ENCODE data around the gene OR52A1. TPM values are rescaled to one million over a fixed set of nuclear protein-coding genes. Genes with fewer than 3 reads are reported as not detected.

Gene OR52A1
- polyA plus RNA-seq, 3 donors, result not detected

GRCh38 chr11:5137996-5138395 is 16.6 kb downstream of the OR52A1 start, which contains the start of gene OR52A5:
Gene OR52A5 (minus strand): TSS chr11:5138356. CDS start chr11:5132642, 5,714 bp downstream.
- Mint-ChIP-seq H3K27ac (no peak within 1 kb of the TSS), H3K36me3 (no peaks in the 10 kb centered on the region), H3K4me1 (no peaks in the 10 kb centered on the region), H3K9me3 (no peaks in the 10 kb centered on the region), H3K27me3 (ENCODE audit: low read depth in 3 of 3) (peaks cover 3 to 5% (median 4%) of the 10 kb centered on the region in 3 donors), H3K4me3 (no peak within 1 kb of the TSS)
- Histone ChIP-seq H3K9ac (ENCODE audit: insufficient read depth, low read length, poor library complexity, severe bottlenecking) (no peak within 1 kb of the TSS), H3K4me3 (replicated peaks in 1 of 3; ENCODE audit: low read depth in 2 of 3, low read length in 3 of 3) (no peak within 1 kb of the TSS), H3K79me2 (ENCODE audit: insufficient read depth, low read length) (no peaks in the 10 kb centered on the region), H2AFZ (ENCODE audit: insufficient read depth, low read depth, low read length, poor library complexity, severe bottlenecking) (no peak within 1 kb of the TSS), H3K9me3 (replicated peaks in 1 of 2; ENCODE audit: control insufficient read depth in 1 of 2, insufficient read depth in 1 of 2, low read length in 2 of 2) (no peaks in the 10 kb centered on the region), H3K4me2 (replicated peaks; ENCODE audit: extremely low read depth, low read length, poor library complexity, severe bottlenecking) (no peak within 1 kb of the TSS), H3K4me1 (ENCODE audit: control insufficient read depth in 1 of 2, insufficient read depth in 2 of 2, low read length in 2 of 2) (no peaks in the 10 kb centered on the region), H4K20me1 (ENCODE audit: insufficient read depth, low read length) (no peaks in the 10 kb centered on the region), H3K36me3 (replicated peaks in 1 of 2; ENCODE audit: control insufficient read depth in 1 of 2, insufficient read depth in 2 of 2, low read length in 2 of 2) (no peaks in the 10 kb centered on the region), H3K27ac (ENCODE audit: low read depth in 1 of 2, low read length in 2 of 2) (no peak within 1 kb of the TSS), H3K27me3 (ENCODE audit: control insufficient read depth in 2 of 2, insufficient read depth in 2 of 2, low read length in 2 of 2) (no peaks in the 10 kb centered on the region)
- WGBS (ENCODE audit: insufficient coverage), result no CpG with 5 or more reads among the region's 2 CpGs
- TF ChIP-seq, protein P1, sequence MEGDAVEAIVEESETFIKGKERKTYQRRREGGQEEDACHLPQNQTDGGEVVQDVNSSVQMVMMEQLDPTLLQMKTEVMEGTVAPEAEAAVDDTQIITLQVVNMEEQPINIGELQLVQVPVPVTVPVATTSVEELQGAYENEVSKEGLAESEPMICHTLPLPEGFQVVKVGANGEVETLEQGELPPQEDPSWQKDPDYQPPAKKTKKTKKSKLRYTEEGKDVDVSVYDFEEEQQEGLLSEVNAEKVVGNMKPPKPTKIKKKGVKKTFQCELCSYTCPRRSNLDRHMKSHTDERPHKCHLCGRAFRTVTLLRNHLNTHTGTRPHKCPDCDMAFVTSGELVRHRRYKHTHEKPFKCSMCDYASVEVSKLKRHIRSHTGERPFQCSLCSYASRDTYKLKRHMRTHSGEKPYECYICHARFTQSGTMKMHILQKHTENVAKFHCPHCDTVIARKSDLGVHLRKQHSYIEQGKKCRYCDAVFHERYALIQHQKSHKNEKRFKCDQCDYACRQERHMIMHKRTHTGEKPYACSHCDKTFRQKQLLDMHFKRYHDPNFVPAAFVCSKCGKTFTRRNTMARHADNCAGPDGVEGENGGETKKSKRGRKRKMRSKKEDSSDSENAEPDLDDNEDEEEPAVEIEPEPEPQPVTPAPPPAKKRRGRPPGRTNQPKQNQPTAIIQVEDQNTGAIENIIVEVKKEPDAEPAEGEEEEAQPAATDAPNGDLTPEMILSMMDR (IDR thresholded peaks at IDR 0.05), result no peak
- no peak for DNase-seq
- intact Hi-C loops (cut with micrococcal nuclease), result no loop called here

DNA sequence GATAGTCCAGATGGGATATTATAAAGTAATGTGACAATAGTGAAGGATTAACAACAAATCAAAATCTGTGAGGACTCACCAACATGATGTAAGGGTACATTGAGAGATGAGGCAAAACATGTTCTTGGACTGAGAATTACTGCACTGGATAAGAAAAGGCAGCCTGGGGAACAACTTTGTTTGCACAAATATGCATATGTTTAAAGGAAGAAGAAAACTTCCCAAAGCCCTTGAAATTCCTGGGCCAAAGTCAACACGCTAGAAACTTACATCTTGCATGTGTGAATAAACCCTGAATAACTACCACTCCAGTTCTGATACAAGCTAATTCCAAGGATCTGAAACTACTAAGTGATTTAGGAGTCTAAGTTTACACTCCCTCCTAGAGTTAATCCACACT is 17.5 kb downstream of the OR52A1 start:
- no peak overlapping the region for H3K4me2 ChIP-seq (replicated peaks; ENCODE audit: extremely low read depth, low read length, poor library complexity, severe bottlenecking)
- no peaks in the 10 kb centered on the region for H3K79me2 ChIP-seq (ENCODE audit: insufficient read depth, low read length)
- DNase-seq, result no peak
- no peaks in the 10 kb centered on the region for H3K27me3 ChIP-seq (ENCODE audit: control insufficient read depth in 2 of 2, insufficient read depth in 2 of 2, low read length in 2 of 2)
- H3K9ac ChIP-seq (ENCODE audit: insufficient read depth, low read length, poor library complexity, severe bottlenecking), result no peak overlapping the region
- no peaks in the 10 kb centered on the region for H3K9me3 Mint-ChIP-seq
- no peak overlapping the region for H3K27ac ChIP-seq (ENCODE audit: low read depth in 1 of 2, low read length in 2 of 2)
- no peak overlapping the region for H3K4me3 ChIP-seq (replicated peaks in 1 of 3; ENCODE audit: low read depth in 2 of 3, low read length in 3 of 3)
- H3K36me3 ChIP-seq (replicated peaks in 1 of 2; ENCODE audit: control insufficient read depth in 1 of 2, insufficient read depth in 2 of 2, low read length in 2 of 2), result no peaks in the 10 kb centered on the region
- H4K20me1 ChIP-seq (ENCODE audit: insufficient read depth, low read length), result no peaks in the 10 kb centered on the region
- intact Hi-C loops (cut with micrococcal nuclease), result no loop called here
- H3K9me3 ChIP-seq (replicated peaks in 1 of 2; ENCODE audit: control insufficient read depth in 1 of 2, insufficient read depth in 1 of 2, low read length in 2 of 2), result no peaks in the 10 kb centered on the region
- WGBS (ENCODE audit: insufficient coverage), result 80% methylated on average over 1 of the region's 1 CpG
- H2AFZ ChIP-seq (ENCODE audit: insufficient read depth, low read depth, low read length, poor library complexity, severe bottlenecking), result no peak overlapping the region
- peaks cover 2 to 4% (median 3%) of the 10 kb centered on the region in 3 donors for H3K27me3 Mint-ChIP-seq (ENCODE audit: low read depth in 3 of 3)
- H3K36me3 Mint-ChIP-seq, result no peaks in the 10 kb centered on the region
- H3K4me1 Mint-ChIP-seq, result no peaks in the 10 kb centered on the region
- H3K27ac Mint-ChIP-seq, result no peak overlapping the region
- no peak overlapping the region for H3K4me3 Mint-ChIP-seq
- no peaks in the 10 kb centered on the region for H3K4me1 ChIP-seq (ENCODE audit: control insufficient read depth in 1 of 2, insufficient read depth in 2 of 2, low read length in 2 of 2)
- TF ChIP-seq, protein P1 (IDR thresholded peaks at IDR 0.05), result no peak

Data from CD14-positive monocyte (primary cell).